Stimulated activated CD4-positive, alpha-beta T cell treated with anti-CD3 and anti-CD28 coated beads, Interleukin-12 subunit alpha, Interleukin-12 subunit beta, amount 100 ng/mL, for 24 hours (primary cell): ENCODE results near the gene DYNC2I2.
"Not testable (repeated sequence)": the region's sequence is repeated elsewhere in the genome, so short reads cannot be mapped to it uniquely, and the experiment has no call there.

ENCODE experiments used
- DNase-seq, 2 experiments: peaks; one replicate each; pipeline ENCODE4 v3.0.0-alpha.2; 2020; ENCODE audit warnings: low read depth in 2 of 2

Gene DYNC2I2

DNA sequence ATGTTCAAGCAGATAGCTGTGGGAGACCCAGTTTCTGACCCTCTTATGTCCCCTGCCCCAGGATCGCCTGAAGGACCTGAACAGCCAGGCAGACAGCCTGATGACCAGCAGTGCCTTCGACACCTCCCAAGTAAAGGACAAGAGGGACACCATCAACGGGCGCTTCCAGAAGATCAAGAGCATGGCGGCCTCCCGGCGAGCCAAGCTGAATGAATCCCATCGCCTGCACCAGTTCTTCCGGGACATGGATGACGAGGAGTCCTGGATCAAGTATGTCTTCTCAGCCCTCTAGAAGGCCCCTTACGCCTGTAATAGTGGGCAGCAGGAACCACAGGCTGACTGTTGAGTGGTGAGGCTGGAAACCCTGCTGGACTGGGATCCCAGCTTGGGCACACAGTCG, 41.1 kb downstream of the DYNC2I2 start:
- no peak for DNase-seq

DNA sequence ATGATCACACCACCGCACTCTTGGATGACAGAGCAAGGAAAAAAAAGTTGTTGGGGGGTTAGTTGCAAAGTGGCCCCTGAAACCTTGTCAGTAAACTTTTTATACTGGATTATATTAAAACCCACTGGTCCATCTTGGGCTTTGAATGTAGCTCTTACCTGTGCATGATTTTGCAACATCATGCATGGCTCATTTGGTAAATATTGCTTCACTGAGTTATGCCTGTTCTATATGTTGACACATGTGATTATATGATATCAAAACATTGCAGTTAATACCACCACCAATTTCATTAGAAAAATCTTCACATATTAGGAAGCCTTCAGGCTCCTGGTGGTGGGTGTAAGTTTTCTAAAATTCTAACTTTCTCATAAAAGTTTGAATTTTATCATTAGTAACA, 41.9 kb downstream of the DYNC2I2 start:
- DNase-seq, result no peak

DNA sequence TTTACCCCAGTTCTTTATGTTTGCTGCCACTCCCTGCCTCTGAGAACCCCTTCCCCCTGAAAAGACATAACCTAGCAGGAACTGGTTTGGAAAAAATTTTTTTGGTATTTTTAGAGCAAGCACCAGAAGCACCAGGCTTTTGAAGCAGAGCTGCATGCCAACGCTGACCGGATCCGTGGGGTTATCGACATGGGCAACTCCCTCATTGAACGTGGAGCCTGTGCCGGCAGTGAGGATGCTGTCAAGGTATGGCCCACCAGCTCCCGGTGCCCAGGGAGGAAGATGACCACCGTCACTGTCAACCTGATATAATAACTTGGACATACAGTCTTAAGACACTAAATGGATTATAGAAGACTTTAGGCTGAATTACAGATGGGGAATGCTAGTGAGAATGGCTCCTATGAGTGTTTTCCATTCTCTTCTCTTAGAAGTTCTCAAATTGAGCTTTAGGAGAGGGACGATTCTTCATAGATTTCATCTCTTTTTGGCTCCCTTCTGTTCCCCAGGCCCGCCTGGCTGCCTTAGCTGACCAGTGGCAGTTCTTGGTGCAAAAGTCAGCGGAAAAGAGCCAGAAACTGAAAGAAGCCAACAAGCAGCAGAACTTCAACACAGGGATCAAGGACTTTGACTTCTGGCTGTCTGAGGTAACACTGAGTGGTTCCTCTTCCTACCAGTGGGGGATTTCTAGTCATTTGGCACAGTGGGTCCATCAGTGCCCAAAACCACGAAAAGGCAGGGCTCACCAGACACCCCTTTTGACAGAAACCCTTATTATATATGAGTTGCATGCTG, 44.9 kb downstream of the DYNC2I2 start:
- no peak for DNase-seq

DNA sequence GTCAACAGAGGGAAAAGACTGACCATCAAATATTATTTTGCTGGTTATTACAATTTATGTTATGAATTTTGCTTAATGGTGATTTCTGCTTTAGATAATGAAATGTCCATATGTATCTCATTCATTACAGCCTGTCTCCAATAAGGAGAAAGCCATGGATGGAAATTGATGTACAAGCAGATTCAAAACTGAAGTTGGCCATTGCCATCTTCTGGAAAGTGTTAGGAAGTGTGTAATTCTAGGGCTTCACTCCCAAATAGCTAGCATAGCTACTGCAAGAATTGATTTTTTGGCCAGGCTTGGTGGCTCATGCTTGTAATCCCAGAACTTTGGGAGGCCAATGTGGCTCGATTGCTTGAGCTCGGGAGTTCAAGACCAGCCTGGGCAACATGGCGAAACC, 45.8 kb downstream of the DYNC2I2 start:
- DNase-seq, result no peak

DNA sequence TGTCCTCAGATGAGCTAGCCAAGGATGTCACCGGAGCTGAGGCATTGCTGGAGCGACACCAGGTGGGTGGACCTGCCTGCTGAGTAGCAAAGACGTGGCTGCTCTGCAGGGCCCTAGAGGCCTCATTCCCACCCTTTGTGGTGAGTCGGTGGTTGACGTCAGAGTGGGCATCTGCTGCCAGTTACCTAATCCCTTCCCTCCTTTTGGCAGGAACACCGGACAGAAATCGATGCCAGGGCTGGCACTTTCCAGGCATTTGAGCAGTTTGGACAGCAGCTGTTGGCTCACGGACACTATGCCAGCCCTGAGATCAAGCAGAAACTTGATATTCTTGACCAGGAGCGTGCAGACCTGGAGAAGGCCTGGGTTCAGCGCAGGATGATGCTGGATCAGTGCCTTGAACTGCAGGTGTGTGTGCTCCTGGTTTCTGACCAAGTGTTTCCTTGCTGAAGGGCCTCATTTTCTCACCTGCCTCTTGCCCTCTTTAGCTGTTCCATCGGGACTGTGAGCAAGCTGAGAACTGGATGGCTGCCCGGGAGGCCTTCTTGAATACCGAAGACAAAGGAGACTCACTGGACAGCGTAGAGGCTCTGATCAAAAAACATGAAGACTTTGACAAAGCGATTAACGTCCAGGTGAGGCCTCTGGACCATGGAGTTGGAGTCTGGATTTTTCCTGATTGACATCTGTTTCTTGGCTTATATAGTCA, 48.9 kb downstream of the DYNC2I2 start:
- DNase-seq, result no peak

DNA sequence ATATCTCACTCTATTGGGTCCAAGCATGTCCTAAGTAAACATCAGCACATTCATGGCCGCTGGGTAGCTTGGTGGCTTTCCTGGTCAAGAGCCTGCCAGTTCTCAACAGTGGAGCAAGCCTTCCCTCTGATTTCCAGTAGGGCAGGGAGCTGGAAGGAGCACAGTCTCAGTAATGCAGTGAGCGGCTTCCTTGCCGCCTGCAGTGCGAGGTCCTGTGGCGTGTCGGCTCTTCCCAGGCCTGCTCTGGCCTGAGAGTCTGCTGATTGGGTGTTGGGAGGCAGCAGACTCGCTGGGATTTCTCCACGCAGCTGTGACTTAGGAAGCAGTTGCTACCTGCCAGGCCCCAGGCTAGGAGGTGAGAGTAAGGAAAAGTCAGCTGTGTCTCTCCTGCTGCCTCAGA, 53.0 kb downstream of the DYNC2I2 start:
- no peak for DNase-seq

DNA sequence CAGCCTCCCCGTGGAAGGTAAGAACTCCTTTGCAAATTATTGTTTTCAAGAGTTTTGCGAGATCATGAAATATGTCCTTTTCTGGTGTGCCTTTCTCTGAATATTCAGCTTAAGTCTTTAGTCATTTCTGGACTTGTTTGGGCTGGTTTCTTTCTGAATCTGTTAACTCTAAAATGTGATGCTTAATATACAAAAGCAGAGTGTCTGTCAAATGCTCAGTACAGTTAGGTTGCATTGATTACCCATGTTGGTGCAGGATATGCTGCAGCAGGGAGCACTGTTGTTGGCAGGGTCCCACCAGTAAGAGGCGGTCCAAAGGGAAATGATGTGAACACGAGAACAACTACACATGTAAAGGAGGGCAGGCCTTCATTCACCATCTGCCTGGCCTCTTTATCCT, 56.5 kb downstream of the DYNC2I2 start:
- DNase-seq, result no peak

DNA sequence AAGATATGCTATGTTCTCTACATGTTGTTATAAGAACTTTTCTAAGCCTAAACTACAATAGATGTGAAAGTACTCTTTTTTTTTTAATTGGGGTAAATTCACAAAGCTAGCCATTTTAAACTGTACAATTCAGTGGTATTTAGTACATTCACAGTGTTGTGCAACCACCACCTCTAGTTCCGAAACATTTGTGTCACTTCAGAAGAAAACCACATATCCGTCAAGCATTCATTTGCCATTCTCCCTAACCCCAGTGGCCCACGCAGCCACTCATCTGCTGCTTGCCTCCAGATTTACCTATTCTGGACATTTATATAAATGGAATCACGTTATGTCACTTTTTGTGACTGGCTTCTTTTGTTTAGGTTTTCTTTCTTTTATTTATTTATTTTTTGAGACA, 61.2 kb downstream of the DYNC2I2 start:
- DNase-seq, result no peak

DNA sequence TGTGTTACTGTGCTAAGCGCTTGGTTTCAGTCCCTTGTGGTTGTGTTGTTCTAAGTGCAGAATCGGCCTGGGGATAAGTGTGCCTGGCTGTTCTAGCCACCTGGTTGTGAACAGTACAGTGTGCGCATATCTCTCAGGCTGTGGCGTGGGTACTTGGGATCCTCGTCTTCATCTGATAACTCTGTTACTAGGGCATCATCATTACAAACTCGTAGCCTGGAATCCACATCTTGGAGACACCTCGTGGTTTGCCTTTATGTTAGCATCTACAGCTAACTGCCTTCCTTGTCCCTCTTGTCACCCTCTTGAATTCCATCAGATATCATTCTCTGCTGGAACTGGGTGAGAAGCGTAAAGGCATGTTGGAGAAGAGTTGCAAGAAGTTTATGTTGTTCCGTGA, 62.8 kb downstream of the DYNC2I2 start:
- no peak for DNase-seq

DNA sequence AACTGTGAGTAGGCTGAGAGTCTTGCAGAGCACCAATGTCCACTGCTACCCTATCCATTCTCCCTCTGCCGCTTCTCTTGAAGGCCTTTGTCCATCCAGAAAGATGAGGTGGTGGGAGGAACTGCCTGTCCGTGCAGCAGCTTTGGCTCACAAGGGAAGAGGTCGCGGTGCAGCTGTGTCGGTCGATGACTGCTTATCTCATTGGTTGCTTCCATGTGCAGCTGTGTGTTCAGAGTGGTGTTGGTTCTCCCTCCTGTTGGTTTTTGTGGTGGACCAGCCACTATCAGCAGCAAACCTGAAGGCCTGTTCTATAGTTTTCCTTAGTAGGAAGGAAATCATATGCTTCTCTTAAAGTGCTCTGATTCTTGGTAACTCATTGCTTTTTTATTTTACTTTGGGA, 63.6 kb downstream of the DYNC2I2 start:
- no peak for DNase-seq

DNA sequence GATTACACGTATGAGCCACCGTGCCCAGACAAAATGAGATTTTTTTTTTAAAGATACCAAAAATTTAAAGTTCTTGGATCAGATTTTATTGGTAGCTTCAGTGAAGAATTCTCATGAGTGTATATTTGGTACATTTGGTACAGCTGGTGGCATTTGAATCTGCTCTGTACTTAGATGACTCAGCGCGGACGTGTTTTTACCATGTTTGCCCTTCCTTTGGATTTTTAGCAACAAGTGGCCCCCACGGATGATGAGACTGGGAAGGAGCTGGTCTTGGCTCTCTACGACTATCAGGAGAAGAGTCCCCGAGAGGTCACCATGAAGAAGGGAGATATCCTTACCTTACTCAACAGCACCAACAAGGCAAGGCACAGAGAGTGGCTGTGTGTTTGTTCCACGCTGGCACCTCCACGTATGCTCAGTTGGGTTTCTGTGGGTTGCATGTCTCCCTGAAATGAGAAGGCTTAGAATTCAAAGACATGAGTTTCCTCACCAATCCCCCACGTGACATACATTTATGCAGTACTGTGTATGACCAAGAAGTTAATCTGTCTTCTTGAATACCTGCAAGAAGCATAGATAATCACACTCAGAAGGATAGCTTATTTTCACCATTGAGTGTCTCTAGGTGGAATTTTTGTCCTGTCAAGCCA, 67.9 kb downstream of the DYNC2I2 start:
- no peak for DNase-seq

DNA sequence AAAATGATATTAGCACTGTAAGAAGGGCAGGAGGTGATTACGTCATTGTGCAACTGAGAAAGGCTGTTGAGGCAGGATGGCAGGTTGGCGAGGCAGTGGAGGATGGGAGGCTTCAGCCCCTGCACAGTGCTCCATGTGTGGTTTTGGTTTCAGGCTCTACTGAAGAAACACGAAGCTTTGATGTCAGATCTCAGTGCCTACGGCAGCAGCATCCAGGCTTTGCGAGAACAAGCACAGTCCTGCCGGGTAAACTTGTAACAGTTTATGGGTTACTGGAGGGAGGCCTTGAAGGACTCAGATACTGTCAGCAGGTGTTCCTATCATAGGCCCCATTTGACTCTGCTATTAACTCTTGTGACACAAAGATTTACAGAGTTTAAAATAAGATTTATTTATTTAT, 69.2 kb downstream of the DYNC2I2 start:
- DNase-seq, result peak; percentile 6 to 32

DNA sequence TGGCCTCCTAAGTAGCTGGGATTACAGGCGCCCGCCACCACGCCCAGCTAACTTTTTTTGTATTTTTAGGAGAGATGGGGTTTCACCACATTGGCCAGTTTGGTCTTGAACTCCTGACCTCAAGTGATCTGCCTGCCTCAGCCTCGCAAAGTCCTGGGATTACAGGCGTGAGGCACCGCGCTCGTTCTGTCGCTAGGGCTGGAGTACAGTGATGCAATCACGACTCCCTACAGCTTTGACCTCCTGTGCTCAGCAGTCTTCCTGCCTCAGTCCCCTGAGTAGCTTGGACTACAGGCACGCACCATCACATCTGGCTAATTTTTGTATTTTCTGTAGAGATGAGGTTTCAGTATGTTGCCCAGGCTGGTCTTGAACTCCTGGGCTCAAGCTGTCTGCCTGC, 69.7 kb downstream of the DYNC2I2 start:
- not testable (repeated sequence) for DNase-seq

DNA sequence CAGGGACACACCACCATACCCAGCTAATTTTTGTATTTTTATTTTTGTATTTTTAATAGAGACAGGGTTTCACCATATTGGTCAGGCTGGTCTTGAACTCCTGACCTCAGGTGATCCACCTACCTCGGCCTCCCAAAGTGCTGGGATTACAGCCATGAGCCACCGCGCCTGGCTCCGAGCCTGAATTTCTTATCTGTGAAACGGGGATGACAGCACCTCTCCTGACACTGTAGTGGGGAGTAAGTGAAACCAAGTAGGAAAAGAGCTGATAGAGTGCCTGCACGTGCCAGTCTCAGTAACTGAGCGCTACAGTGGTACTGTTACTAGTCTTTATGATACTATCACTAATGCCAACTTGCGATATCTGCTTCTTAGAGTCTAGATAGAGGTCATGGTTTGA, 71.5 kb downstream of the DYNC2I2 start:
- DNase-seq, result not testable (repeated sequence)
